GM23338 (cell line): ENCODE measurements around the gene RABGAP1L.
"Not testable (repeated sequence)": the region's sequence is repeated elsewhere in the genome, so short reads cannot be mapped to it uniquely, and the experiment has no call there.

Experiments
- CREB1 ChIP-seq: fragments of 250-450 bp; sonication (Bioruptor Pico); IDR thresholded peaks from 2 replicates; pipeline ENCODE4 v1.5.0; 2020; ENCODE audit warnings: low read depth, mild to moderate bottlenecking, moderate library complexity
- EZH2 ChIP-seq: fragments of 200-600 bp; sonication (generic); IDR thresholded peaks from one replicate; pipeline ENCODE4 v1.8.0; 2017; ENCODE audit warnings: antibody characterized with exemption, mild to moderate bottlenecking, low read depth; ENCODE audit not compliant: unreplicated experiment
- EZH2phosphoT487 ChIP-seq: fragments of 200-600 bp; sonication (generic); IDR thresholded peaks from one replicate; pipeline ENCODE4 v1.8.1; 2018; ENCODE audit warnings: antibody characterized with exemption; ENCODE audit not compliant: unreplicated experiment
- JUNB ChIP-seq: IDR thresholded peaks from one replicate; pipeline ENCODE4 v1.6.1; 2016; ENCODE audit warnings: antibody characterized with exemption; ENCODE audit not compliant: unreplicated experiment
- NANOG ChIP-seq: IDR thresholded peaks from 2 replicates; pipeline ENCODE4 v1.6.1; 2016; ENCODE audit warnings: antibody characterized with exemption, borderline replicate concordance
- POLR2AphosphoS5 ChIP-seq: IDR thresholded peaks from 2 replicates; pipeline ENCODE4 v1.6.1; 2016; ENCODE audit warnings: antibody characterized with exemption, low read depth
- ZNF331 ChIP-seq: fragments of 250-450 bp; sonication (Bioruptor Pico); IDR thresholded peaks from 2 replicates; pipeline ENCODE4 v1.5.0; 2020; ENCODE audit warnings: low read depth, mild to moderate bottlenecking, moderate library complexity
- TF ChIP-seq, protein P1 (sequence below), 2 experiments: fragments of 200-600 bp in 1 of 2; sonication (generic) in 1 of 2; conservative IDR thresholded peaks; 2 replicates each; pipeline versions ENCODE4 v1.5.1 to v1.6.1; 2016 to 2017; ENCODE audit warnings: antibody characterized with exemption in 2 of 2, low read depth in 2 of 2, mild to moderate bottlenecking in 2 of 2, moderate library complexity in 1 of 2
- TF ChIP-seq, protein P2 (sequence below): IDR thresholded peaks from one replicate; pipeline ENCODE4 v1.6.1; 2018; ENCODE audit warnings: antibody characterized with exemption; ENCODE audit not compliant: unreplicated experiment

DNA sequence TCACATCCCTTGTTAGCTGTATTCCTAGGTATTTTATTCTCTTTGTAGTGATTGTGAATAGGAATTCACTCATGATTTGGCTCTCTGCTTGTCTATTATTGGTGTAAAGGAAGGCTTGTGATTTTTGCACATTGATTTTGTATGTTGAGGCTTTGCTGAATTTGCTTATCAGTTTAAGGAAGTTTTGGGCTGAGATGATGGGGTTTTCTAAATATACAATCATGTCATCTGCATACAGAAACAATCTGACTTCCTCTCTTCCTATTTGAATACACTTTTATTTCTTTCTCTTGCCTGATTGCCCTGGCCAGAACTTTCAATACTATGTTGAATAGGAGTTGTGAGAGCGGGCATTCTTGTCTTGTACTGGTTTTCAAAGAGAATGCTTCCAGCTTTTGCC, 32.1 kb upstream of the RABGAP1L start:
- TF ChIP-seq, protein P1, sequence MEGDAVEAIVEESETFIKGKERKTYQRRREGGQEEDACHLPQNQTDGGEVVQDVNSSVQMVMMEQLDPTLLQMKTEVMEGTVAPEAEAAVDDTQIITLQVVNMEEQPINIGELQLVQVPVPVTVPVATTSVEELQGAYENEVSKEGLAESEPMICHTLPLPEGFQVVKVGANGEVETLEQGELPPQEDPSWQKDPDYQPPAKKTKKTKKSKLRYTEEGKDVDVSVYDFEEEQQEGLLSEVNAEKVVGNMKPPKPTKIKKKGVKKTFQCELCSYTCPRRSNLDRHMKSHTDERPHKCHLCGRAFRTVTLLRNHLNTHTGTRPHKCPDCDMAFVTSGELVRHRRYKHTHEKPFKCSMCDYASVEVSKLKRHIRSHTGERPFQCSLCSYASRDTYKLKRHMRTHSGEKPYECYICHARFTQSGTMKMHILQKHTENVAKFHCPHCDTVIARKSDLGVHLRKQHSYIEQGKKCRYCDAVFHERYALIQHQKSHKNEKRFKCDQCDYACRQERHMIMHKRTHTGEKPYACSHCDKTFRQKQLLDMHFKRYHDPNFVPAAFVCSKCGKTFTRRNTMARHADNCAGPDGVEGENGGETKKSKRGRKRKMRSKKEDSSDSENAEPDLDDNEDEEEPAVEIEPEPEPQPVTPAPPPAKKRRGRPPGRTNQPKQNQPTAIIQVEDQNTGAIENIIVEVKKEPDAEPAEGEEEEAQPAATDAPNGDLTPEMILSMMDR (conservative IDR thresholded peaks at IDR 0.05; ENCODE audit: low read depth in 2 of 2), result not testable (repeated sequence)
- not testable (repeated sequence) for TF ChIP-seq POLR2AphosphoS5; CREB1 (CRISPR knock-in tag); EZH2phosphoT487; EZH2; ZNF331 (CRISPR knock-in tag); JUNB; NANOG
- TF ChIP-seq, protein P2, sequence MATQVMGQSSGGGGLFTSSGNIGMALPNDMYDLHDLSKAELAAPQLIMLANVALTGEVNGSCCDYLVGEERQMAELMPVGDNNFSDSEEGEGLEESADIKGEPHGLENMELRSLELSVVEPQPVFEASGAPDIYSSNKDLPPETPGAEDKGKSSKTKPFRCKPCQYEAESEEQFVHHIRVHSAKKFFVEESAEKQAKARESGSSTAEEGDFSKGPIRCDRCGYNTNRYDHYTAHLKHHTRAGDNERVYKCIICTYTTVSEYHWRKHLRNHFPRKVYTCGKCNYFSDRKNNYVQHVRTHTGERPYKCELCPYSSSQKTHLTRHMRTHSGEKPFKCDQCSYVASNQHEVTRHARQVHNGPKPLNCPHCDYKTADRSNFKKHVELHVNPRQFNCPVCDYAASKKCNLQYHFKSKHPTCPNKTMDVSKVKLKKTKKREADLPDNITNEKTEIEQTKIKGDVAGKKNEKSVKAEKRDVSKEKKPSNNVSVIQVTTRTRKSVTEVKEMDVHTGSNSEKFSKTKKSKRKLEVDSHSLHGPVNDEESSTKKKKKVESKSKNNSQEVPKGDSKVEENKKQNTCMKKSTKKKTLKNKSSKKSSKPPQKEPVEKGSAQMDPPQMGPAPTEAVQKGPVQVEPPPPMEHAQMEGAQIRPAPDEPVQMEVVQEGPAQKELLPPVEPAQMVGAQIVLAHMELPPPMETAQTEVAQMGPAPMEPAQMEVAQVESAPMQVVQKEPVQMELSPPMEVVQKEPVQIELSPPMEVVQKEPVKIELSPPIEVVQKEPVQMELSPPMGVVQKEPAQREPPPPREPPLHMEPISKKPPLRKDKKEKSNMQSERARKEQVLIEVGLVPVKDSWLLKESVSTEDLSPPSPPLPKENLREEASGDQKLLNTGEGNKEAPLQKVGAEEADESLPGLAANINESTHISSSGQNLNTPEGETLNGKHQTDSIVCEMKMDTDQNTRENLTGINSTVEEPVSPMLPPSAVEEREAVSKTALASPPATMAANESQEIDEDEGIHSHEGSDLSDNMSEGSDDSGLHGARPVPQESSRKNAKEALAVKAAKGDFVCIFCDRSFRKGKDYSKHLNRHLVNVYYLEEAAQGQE, result not testable (repeated sequence)
